IMR-90 (cell line): ENCODE measurements around the gene CHN1. TPM values are rescaled to one million over a fixed set of nuclear protein-coding genes. Genes with fewer than 3 reads are reported as not detected.
A peak's percentile ranks its signal among the peaks of the same experiment; 100 is the strongest.

Experiments
- ATAC-seq: fragments of 200-7000 bp; cut with Tn5 transposase; 2 replicates; pipeline ENCODE4 v1.9.1; 2020; ENCODE audit warnings: low read depth, mild to moderate bottlenecking, moderate library complexity
- BruUV-seq: library from RNA; stranded (reverse); fragments of 400-500 nt; replicated peaks from 2 replicates; lab custom pipeline; 2021; lab: Mats Ljungman, UMichigan
- CTCF ChIA-PET: fragments of 300-600 bp; formaldehyde crosslinking; extraction: SDS; loops from one replicate; lab custom pipeline; 2021; ENCODE audit warnings: antibody characterized with exemption; lab: Yijun Ruan, JAX
- POLR2A ChIA-PET: fragments of 300-600 bp; sonication (Branson Sonifier 250); formaldehyde crosslinking; loops from one replicate; lab custom pipeline; 2022; ENCODE audit warnings: antibody characterized with exemption; ENCODE audit not compliant: unreplicated experiment; lab: Charles Lee
- DNase-seq: peaks from one replicate; pipeline ENCODE4 v3.0.0; 2013
- H2AFZ ChIP-seq: replicated peaks from 2 replicates; pipeline ENCODE3; 2013; ENCODE audit warnings: low read length, mild to moderate bottlenecking; ENCODE audit not compliant: poor library complexity
- H2AK5ac ChIP-seq: 2 replicates; pipeline ENCODE4 v1.6.1; 2013; ENCODE audit warnings: low read depth, low read length, inconsistent platforms
- H2AK9ac ChIP-seq: replicated peaks from 2 replicates; pipeline ENCODE3; 2013; ENCODE audit warnings: mild to moderate bottlenecking, low read depth, low read length, moderate library complexity; ENCODE audit not compliant: poor library complexity
- H2BK120ac ChIP-seq: 2 replicates; pipeline ENCODE4 v1.6.1; 2013; ENCODE audit warnings: low read depth, low read length, inconsistent platforms
- H2BK15ac ChIP-seq: 3 replicates; pipeline ENCODE4 v1.6.1; 2013; ENCODE audit warnings: low read depth, low read length, inconsistent platforms
- H2BK20ac ChIP-seq: 2 replicates; pipeline ENCODE4 v1.6.1; 2013; ENCODE audit warnings: low read depth, mild to moderate bottlenecking, inconsistent platforms, low read length, moderate library complexity
- H2BK5ac ChIP-seq: 2 replicates; pipeline ENCODE4 v1.6.1; 2013; ENCODE audit warnings: mild to moderate bottlenecking, low read depth, low read length, inconsistent platforms; ENCODE audit not compliant: poor library complexity, severe bottlenecking
- H3K14ac ChIP-seq: replicated peaks from 2 replicates; pipeline ENCODE4 v1.6.1; 2013; ENCODE audit warnings: low read depth, low read length, inconsistent platforms
- H3K18ac ChIP-seq: 2 replicates; pipeline ENCODE4 v1.6.1; 2013; ENCODE audit warnings: low read depth, low read length, control low read depth
- H3K23ac ChIP-seq: 2 replicates; pipeline ENCODE4 v1.6.1; 2013; ENCODE audit warnings: low read depth, low read length, inconsistent platforms
- H3K27ac ChIP-seq: 2 replicates; pipeline ENCODE4 v1.5.1; 2013; ENCODE audit warnings: mild to moderate bottlenecking, control low read depth, low read length; ENCODE audit not compliant: insufficient read depth
- H3K27me3 ChIP-seq: 2 replicates; pipeline ENCODE4 v1.6.1; 2013; ENCODE audit warnings: low read length; ENCODE audit not compliant: control insufficient read depth, insufficient read depth
- H3K36me3 ChIP-seq: 2 replicates; pipeline ENCODE4 v1.6.1; 2013; ENCODE audit warnings: low read length, mixed read lengths; ENCODE audit not compliant: control insufficient read depth, insufficient read depth
- H3K4ac ChIP-seq: 2 replicates; pipeline ENCODE4 v1.6.1; 2013; ENCODE audit warnings: low read depth, low read length, inconsistent platforms
- H3K4me1 ChIP-seq: 2 replicates; pipeline ENCODE4 v1.6.1; 2013; ENCODE audit warnings: low read length, mixed read lengths; ENCODE audit not compliant: control insufficient read depth, insufficient read depth
- H3K4me2 ChIP-seq: 2 replicates; pipeline ENCODE4 v1.6.1; 2013; ENCODE audit warnings: low read depth, mild to moderate bottlenecking, control low read depth, low read length, moderate library complexity
- H3K4me3 ChIP-seq: 2 replicates; pipeline ENCODE4 v1.5.1; 2013; ENCODE audit warnings: low read depth, mild to moderate bottlenecking, control low read depth, low read length, moderate library complexity; ENCODE audit not compliant: insufficient read depth
- H3K56ac ChIP-seq: 2 replicates; pipeline ENCODE4 v1.6.1; 2013; ENCODE audit warnings: low read length, inconsistent platforms; ENCODE audit not compliant: insufficient read depth; ENCODE audit errors: extremely low read depth
- H3K79me1 ChIP-seq, 2 experiments: 2 replicates each; pipeline ENCODE4 v1.6.1; 2013; ENCODE audit warnings: low read length in 2 of 2, inconsistent platforms in 1 of 2, low read depth in 1 of 2
- H3K9ac ChIP-seq: 2 replicates; pipeline ENCODE4 v1.6.1; 2013; ENCODE audit warnings: low read depth, low read length, control low read depth
- H3K9me1 ChIP-seq: 2 replicates; pipeline ENCODE4 v1.6.1; 2013; ENCODE audit warnings: low read length, inconsistent platforms; ENCODE audit not compliant: insufficient read depth
- H3K9me3 ChIP-seq: 2 replicates; pipeline ENCODE4 v1.6.1; 2013; ENCODE audit warnings: low read length; ENCODE audit not compliant: control insufficient read depth, insufficient read depth
- H4K20me1 ChIP-seq: 2 replicates; pipeline ENCODE4 v1.6.1; 2013; ENCODE audit warnings: low read length, inconsistent platforms; ENCODE audit not compliant: insufficient read depth
- H4K5ac ChIP-seq: 2 replicates; pipeline ENCODE4 v1.6.1; 2013; ENCODE audit warnings: mild to moderate bottlenecking, low read depth, low read length, control low read depth
- H4K8ac ChIP-seq, 2 experiments: 2 replicates each; pipeline ENCODE4 v1.6.1; 2013; ENCODE audit warnings: low read depth in 2 of 2, low read length in 2 of 2, control low read depth in 1 of 2, inconsistent platforms in 1 of 2
- H4K91ac ChIP-seq: 2 replicates; pipeline ENCODE4 v1.6.1; 2013; ENCODE audit warnings: low read depth, low read length, inconsistent platforms; ENCODE audit not compliant: insufficient read depth
- CEBPB ChIP-seq: IDR thresholded peaks from 2 replicates; pipeline ENCODE4 v1.6.1; 2012; ENCODE audit warnings: low read depth, low read length, improper control_type of control experiment
- RAD21 ChIP-seq: IDR thresholded peaks from 2 replicates; pipeline ENCODE4 v1.6.1; 2012; ENCODE audit warnings: low read length, improper control_type of control experiment
- USF2 ChIP-seq: fragments of 150-350 bp; IDR thresholded peaks from 2 replicates; pipeline ENCODE4 v1.6.1; 2017; ENCODE audit warnings: mild to moderate bottlenecking, antibody characterized with exemption, low read length, low read depth
- WGBS, 2 experiments: methylation state at CpG; one replicate each; pipeline versions ENCODE4 v1.1.5 to v1.1.7; 2013; ENCODE audit warnings: missing lambda C conversion rate in 2 of 2; ENCODE audit not compliant: insufficient read length in 1 of 2; ENCODE audit errors: extremely low coverage in 2 of 2; 5-methylcytosine and 5-hydroxymethylcytosine counted together
- dilution Hi-C: fragments of 300-500 bp; cut with HindIII; formaldehyde crosslinking; loops from one replicate; pipeline ENCODE4 v1.14.3; 2018; ENCODE audit warnings: low sequenced_read_pairs; ENCODE audit not compliant: unreplicated experiment
- in situ Hi-C: fragments of 300-500 bp; cut with MboI; formaldehyde crosslinking; loops from 3 replicates; pipeline ENCODE4 v1.14.3; 2019; ENCODE audit warnings: low sequenced_read_pairs, inconsistent platforms, mixed read lengths
- intact Hi-C: fragments of 100-400 bp; cut with micrococcal nuclease; formaldehyde crosslinking; loops from 2 replicates; pipeline ENCODE4 v1.10.0; 2022
- polyA plus RNA-seq, 3 experiments: library from polyadenylated mRNA; depleted of rRNA; stranded (reverse); fragments of >200 nt; gene quantifications; 2 replicates each; pipeline ENCODE4 v1.2.3, GENCODE V29; 2012; ENCODE audit warnings: low replicate concordance in 1 of 3
- total RNA-seq: library from RNA; depleted of rRNA; stranded (reverse); fragments of >200 nt; gene quantifications from 2 replicates; pipeline ENCODE4 v1.2.3, GENCODE V29; 2012

Gene CHN1
- total and polyA plus RNA-seq, 2 of the 4 experiments (the other 2 are of a cell fraction) = 58.4 to 66.9 TPM

- no peak overlapping the region; the same call in 1 of the 2 replicates for H2AK5ac ChIP-seq
- peak overlapping the region; percentile 17 for H2BK5ac ChIP-seq
- no peaks in the 10 kb centered on the region for H3K27me3 ChIP-seq
- peaks cover 0 to 9% of the 10 kb centered on the region in 2 experiments; a peak in 2 of 4 replicates for H3K79me1 ChIP-seq
- H4K5ac ChIP-seq = peak overlapping the region; percentile 11; the same call in 1 of the 2 replicates
- peak overlapping the region; percentile 41; the same call in 1 of the 2 replicates for H4K91ac ChIP-seq
- H3K4me2 ChIP-seq = no peak overlapping the region
- peak overlapping the region; percentile 12 for H3K4ac ChIP-seq
- H3K18ac ChIP-seq = peak overlapping the region; percentile 67; the same call in 1 of the 2 replicates
- no peak overlapping the region for H2AFZ ChIP-seq
- DNase-seq (peak; percentile 45), ATAC-seq (no peak)
- intact Hi-C loops (no loop called here), dilution Hi-C loops (no loop called here), in situ Hi-C loops (no loop called here)
- H3K4me3 ChIP-seq = no peak overlapping the region
- no peak overlapping the region for H3K9ac ChIP-seq
- TF ChIP-seq RAD21 (no peak), USF2 (no peak), CEBPB (peak; percentile 35; the same call in 1 of the 2 replicates)
- no CpG with 5 or more reads among the region's 3 CpGs for WGBS, 2 experiments
- no peak overlapping the region for H3K27ac ChIP-seq
- no peaks in the 10 kb centered on the region for H4K20me1 ChIP-seq
- ChIA-PET CTCF (interaction anchor here (1.1 to 1.7 kb wide), 2 partner anchors 19 to 24 kb away, joined by 3 to 5 read pairs; no protein-coding TSS in a partner anchor), POLR2A (interaction anchor here (0.6 kb wide), 1 partner anchor 12 kb away, joined by 4 read pairs; no protein-coding TSS in a partner anchor)
- peak overlapping the region; percentile 67; the same call in 1 of the 2 replicates for H2BK20ac ChIP-seq
- no peak overlapping the region for H3K23ac ChIP-seq
- 0 out of 2 replicates have a peak overlapping the region, but pooled peaks have one; percentile 11 for H3K14ac ChIP-seq
- peak overlapping the region; percentile 1; the same call in 1 of the 3 replicates for H2BK15ac ChIP-seq
- peaks cover 12% of the 10 kb centered on the region for H3K9me1 ChIP-seq
- peak overlapping the region; percentile 6 to 31; a peak in 3 of 4 replicates for H4K8ac ChIP-seq
- H3K9me3 ChIP-seq = no peaks in the 10 kb centered on the region
- peaks cover 30% of the 10 kb centered on the region for H3K4me1 ChIP-seq
- peak overlapping the region; percentile 59 for H2BK120ac ChIP-seq
- no peak overlapping the region for H2AK9ac ChIP-seq
- no TSS peak for BruUV-seq
- no peak overlapping the region for H3K56ac ChIP-seq
- H3K36me3 ChIP-seq = peaks cover 5% of the 10 kb centered on the region
Measured at GRCh38 chr2:174794851-174795374, 210.3 kb downstream of the CHN1 start.
